ENCODE results near the gene VEGFC.
A peak's percentile ranks its signal among the peaks of the same experiment; 100 is the strongest.

VEGFC gene

DNA sequence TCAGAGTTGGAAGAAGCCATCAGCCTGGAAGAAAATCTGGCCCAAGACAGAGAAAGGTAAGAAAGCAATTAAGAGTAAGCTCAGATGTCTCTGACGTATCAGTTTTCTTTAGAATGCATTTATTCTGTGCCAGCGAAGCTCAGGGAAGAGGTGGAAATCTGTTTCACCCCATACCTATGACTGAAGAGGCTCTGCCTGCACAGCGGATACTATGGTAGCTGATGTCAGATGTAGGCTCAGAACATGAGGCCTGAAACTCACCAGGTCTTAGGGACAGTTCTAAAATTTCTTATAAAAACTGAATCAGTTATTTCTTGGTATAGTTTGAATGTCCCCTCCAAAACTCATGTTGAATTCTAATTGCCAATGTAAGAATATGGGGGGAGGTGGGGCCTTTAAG, 30.9 kb downstream of the VEGFC start:
- no peak for DNase-seq (ENCODE audit: low spot score)

DNA sequence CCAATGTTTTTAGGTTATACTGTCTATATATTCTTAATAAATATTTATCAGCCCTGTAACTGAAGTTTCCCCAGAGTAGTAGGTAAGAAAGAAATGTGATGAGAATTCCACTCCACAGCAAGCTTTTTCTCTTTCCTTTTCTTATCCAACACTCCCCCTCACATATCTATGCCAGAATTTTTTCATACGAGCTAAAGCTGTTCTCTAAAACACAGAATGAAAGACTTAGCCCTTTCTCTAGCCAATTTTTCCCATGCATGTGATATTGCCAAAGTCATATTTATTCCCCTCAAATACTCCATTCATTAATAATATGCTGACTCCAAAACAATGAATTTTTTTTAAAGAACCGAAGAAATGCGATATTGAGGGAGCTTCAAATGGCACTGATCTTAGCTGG, 32.3 kb downstream of the VEGFC start:
- no peak for DNase-seq (ENCODE audit: low spot score)

GRCh38 chr4:176758731-176759130, 34.0 kb downstream of the VEGFC start:
- DNase-seq (ENCODE audit: low spot score): no peak

- no peak for DNase-seq (ENCODE audit: low spot score)
Observed at GRCh38 chr4:176758323-176758722, 34.4 kb downstream of the VEGFC start.

DNA sequence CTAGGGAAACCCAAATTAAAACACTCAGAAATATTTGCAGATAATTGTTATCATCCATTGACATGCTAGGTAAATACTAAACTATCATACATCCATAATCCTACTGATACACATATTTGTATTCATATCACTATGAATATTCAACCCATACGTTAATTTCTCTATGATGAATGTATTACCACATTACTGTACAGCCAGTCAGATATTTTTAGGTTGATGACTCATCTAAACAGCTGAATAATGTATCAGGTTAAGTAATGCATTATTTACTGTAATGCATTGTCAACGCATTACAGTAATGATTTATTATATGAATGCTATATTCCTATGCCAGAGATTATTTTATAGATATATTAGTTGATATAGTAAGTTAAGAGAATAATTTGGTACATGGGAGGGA, 37.1 kb downstream of the VEGFC start:
- no peak for DNase-seq (ENCODE audit: low spot score)

DNA sequence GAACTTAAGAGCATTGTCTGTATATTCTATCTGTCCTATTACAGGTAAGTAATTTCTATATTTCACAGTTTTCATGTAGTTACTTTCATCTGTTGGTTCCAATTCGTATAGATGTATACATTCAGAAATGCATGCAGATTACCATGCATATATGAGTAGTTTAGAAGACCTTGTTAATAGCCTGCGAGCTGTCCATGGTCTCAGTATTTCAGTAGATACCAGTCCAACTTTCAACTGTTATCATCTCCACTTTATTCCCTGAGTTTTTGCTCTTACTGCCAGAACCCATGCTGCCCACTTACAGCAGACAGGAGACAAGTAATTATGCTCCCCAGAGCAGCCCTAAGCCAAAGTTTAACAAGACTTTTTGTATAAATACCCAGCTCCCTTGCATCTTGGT, 37.7 kb downstream of the VEGFC start:
- DNase-seq (ENCODE audit: low spot score): no peak

DNA sequence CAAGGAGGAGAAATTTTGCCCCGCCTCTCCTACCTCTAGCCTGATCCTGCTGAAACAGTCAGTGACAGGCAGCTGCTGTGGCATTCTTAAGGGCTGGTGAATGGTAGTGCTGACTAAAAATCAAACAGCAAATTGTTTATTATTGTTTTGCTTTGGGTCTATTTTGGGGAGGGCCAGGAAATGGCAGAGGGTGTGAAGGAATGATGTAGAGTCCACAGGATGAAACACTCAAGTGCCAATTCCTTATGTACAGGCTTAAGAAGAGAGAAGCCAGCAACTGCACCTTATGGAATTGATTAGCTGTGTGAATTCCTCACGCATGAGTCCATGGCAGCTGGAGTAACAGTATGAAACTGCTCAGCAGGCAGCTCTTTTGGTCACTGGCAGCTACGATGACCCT, 39.7 kb downstream of the VEGFC start:
- DNase-seq (ENCODE audit: low spot score): peak; percentile 60

- DNase-seq (ENCODE audit: low spot score): no peak
Observed at GRCh38 chr4:176752191-176752749, 40.5 kb downstream of the VEGFC start.

- no peak for DNase-seq (ENCODE audit: low spot score)
Observed at GRCh38 chr4:176751061-176751460, 41.7 kb downstream of the VEGFC start.

DNA sequence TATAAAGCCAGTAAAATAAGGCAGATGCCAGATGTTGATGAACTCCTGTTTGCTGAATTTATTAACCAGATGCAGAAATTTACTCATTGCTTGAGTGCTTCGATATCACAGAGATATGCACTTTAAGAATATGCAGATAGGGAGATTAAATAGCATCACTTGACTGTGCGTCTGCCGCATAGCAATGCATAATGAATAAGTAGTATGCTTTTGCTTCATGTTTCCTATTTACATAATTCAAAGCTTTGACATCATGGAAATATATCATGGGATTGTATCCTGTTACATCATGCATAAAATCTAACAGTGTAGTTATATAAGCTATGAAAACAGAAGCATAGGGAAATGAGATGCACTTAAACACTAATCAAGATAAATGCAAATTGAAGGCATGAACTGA, 45.9 kb downstream of the VEGFC start:
- DNase-seq (ENCODE audit: low spot score): no peak

GRCh38 chr4:176745902-176746301, 46.8 kb downstream of the VEGFC start:
- DNase-seq (ENCODE audit: low spot score): no peak

DNA sequence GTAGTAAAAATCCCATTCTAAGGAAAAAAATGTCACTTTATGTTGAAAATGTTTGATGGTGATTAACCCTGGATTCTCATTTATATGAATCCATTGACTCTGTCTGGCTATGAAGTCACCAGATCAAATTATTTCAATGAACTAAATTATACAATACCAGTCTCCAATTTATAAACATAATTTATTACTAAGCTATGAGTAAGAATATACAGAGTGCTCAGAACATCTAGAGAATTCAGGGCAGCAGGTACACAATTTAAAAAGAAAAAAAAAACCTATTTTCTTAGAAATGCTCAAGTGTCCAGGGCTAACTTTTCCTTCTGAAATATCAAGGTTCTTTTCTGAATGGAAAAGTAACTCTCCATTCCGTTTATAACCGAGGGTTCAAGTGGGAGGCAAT, 48.6 kb downstream of the VEGFC start:
- no peak for DNase-seq (ENCODE audit: low spot score)

- DNase-seq (ENCODE audit: low spot score): no peak
Observed at GRCh38 chr4:176742211-176742610, 50.5 kb downstream of the VEGFC start.

GRCh38 chr4:176741253-176741652, 51.5 kb downstream of the VEGFC start:
- no peak for DNase-seq (ENCODE audit: low spot score)

DNA sequence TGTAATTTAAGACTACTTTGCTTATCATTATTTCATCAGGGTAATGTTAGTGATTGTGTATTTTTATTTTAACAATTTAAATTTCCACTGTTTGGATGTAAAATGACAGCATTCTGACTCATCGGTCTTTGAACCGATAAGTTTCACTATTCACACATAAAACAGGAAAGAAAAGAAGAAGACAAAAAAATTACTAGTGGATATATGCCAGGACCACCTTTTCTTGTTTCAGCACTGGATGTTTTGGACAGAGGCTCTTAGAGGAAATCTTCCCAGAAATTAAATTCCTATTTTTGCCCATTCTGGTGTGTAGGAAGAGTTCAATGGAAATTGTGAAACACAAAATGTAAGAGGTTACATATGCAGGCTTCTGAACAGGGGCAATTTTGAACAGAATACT, 57.4 kb downstream of the VEGFC start:
- DNase-seq (ENCODE audit: low spot score): peak; percentile 6

DNA sequence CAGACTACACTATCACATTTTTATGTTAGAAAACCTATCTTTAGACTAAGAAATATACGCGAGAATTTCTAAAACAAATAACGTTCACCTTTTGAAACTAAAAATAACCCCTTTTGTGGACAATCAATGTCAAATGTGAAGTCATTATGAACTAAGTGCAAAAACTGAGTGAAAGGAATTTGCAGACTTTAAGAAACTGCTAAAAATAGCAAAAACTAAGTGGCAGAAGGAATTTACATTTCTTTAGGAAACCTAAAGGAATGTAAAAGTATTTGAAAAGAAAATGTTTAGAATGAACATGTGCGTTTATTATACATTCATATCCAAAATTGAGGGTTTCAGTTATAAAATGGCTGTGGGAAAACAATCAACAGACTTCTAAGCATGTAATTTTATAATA, 58.3 kb downstream of the VEGFC start:
- DNase-seq (ENCODE audit: low spot score): no peak

DNA sequence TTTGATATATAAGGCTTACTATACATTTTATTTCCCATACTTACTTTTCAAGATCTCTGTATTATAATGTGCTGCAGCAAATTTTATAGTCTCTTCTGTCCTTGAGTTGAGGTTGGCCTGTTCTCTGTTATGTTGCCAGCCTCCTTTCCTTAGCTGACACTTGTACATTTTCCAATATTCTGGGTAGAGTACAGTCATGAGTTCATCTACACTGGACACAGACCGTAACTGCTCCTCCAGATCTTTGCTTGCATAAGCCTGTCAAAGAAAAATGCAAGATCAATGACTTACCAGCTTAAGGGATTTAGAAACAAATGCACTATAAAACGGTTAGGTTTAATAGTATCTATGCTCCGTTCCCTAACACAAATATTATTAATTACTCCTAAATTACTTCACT, 63.2 kb downstream of the VEGFC start:
- no peak for DNase-seq (ENCODE audit: low spot score)

- peak; percentile 55 for DNase-seq (ENCODE audit: low spot score)
Observed at GRCh38 chr4:176726803-176727202, 65.9 kb downstream of the VEGFC start.

- DNase-seq (ENCODE audit: low spot score): no peak
Observed at GRCh38 chr4:176721459-176721858, 71.3 kb downstream of the VEGFC start.

DNA sequence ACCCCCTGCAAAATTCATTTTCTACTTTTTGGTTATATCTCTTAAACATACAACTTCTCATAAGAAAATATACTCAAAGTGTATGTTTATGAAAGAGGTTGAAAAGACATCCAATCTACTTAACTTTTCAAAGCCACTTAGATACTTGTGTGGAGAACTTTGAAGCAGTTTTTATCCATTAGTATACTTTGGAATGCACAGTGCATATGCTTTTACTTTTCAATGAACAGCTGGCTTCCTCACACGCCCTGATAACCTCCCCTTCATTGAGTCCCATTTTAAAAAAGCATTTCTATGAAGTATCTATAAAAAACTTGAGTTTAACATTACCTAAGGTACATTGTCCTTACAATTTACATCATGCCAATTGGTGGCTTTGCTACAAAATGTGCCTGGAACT, 73.8 kb downstream of the VEGFC start:
- no peak for DNase-seq (ENCODE audit: low spot score)

DNA sequence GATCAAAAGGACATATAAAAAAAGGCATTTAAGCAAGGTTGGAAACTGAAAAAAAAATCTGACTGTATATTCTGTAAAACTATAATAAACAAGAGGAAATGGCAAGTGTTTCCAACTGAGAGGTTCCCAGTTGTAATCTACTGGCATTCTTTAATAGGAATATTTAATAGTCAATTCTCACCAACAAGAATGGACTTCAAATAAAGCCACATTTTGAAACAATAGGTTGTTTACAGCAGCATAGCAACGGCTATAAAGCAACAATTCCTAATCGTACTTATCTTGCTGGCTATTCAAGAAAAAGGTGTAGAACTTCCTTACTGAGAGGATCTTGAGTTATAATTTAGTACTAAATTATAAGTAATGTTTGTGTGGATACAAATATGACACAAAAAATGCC, 75.5 kb downstream of the VEGFC start:
- no peak for DNase-seq (ENCODE audit: low spot score)

DNA sequence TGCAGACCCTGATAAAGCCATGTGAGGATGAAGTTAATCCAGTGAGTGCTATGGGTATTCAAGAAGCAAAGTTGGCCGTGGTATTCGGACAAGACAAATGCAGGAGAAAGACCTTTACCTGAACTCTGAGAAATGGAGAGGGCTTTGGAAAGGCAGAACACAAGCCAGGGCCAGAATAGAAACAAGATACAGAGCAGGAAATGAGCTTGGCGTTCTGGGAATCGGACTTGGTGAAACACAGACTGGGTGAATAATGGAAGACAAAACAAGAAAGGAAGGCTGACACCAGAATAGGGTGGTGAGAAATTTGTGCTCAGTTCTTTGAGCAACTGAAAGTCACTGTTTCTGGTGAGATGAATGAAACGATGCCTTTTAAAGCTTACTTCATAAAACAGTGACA, 83.3 kb downstream of the VEGFC start:
- DNase-seq (ENCODE audit: low spot score): no peak

DNA sequence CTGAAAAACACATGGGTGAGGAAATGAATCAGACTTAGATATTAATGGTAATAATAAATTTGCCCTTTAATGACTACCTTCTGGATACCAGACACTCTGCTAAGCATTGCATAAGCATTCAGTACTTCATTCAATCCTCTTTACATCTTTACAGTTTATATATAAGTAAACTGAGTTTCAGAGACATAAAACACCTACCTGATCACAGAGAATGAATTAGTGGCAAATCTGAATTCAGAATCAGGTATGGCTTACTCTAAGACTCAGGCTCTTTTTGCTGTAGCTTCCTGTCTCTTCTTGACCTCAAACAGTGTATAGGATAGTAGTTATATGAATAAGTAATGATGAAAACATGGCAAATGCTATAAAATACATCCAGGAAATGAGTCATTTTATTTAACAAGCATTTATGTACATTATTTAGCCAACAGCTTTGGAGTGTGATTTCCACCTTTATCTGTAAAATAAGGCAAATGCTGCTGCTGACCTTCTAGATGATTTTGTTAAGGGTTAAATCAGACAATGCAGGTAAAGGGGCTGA, 83.9 kb downstream of the VEGFC start:
- no peak for DNase-seq (ENCODE audit: low spot score)

DNA sequence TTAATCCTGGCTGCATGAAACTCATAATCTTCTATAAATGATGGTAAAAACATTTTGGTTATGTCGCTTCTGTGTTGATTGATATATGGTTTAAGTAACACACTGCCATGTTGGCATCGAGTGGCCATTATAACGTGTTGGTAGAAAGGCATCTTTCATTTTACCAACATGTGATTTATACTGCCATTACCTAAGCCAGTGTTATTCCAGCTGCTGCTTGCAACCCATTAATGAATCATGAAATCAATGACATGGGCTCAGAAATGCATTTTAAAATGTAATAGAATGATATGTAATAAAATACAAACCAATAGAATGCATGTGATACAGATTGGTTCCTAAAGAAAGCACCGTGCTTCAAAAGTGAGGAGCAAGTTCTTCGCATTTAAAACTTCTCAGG, 102.0 kb downstream of the VEGFC start:
- DNase-seq (ENCODE audit: low spot score): no peak

All from AG08396 (cell line).